K562 (cell line): ENCODE measurements around the gene OTULIN. TPM values are rescaled to one million over a fixed set of nuclear protein-coding genes. Genes with fewer than 3 reads are reported as not detected.
A peak's percentile ranks its signal among the peaks of the same experiment; 100 is the strongest.

Experiments used
- CBFA2T2 ChIP-seq: fragments of 450-650 bp; conservative IDR thresholded peaks from 2 replicates; pipeline ENCODE4 v1.6.1; 2017; ENCODE audit warnings: mild to moderate bottlenecking
- CREB3L1 ChIP-seq: fragments of 450-650 bp; IDR thresholded peaks from 2 replicates; pipeline ENCODE4 v1.6.1; 2014; ENCODE audit warnings: low read depth, mild to moderate bottlenecking, moderate library complexity, borderline replicate concordance
- EP300 ChIP-seq: IDR thresholded peaks from 2 replicates; pipeline ENCODE4 v1.6.1; 2012; ENCODE audit warnings: low read length, improper control_type of control experiment
- ETV1 ChIP-seq: fragments of 450-650 bp; conservative IDR thresholded peaks from 2 replicates; pipeline ENCODE4 v1.6.1; 2016; ENCODE audit warnings: missing genetic modification characterization, control low read depth, low read depth, missing compliant biosample characterization
- HDAC2 ChIP-seq: fragments of 450-650 bp; IDR thresholded peaks from 2 replicates; pipeline ENCODE4 v1.6.1; 2016; ENCODE audit warnings: mild to moderate bottlenecking
- MAFG ChIP-seq: fragments of 450-650 bp; conservative IDR thresholded peaks from 2 replicates; pipeline ENCODE4 v1.6.1; 2016; ENCODE audit warnings: missing genetic modification characterization, missing compliant biosample characterization
- MAFK ChIP-seq: IDR thresholded peaks from 2 replicates; pipeline ENCODE4 v1.6.1; 2011; ENCODE audit warnings: low read length, improper control_type of control experiment
- NFE2 ChIP-seq: IDR thresholded peaks from 2 replicates; pipeline ENCODE4 v1.6.1; 2014; ENCODE audit warnings: antibody characterized with exemption, low read depth
- PYGO2 ChIP-seq: fragments of 450-650 bp; IDR thresholded peaks from 2 replicates; pipeline ENCODE4 v1.6.1; 2016; ENCODE audit warnings: mild to moderate bottlenecking, missing genetic modification characterization, moderate library complexity, missing compliant biosample characterization
- RCOR1 ChIP-seq, 2 experiments: IDR thresholded peaks; 2 replicates each; pipeline ENCODE4 v1.6.1; 2012; ENCODE audit warnings: low read depth in 2 of 2, low read length in 2 of 2, borderline replicate concordance in 1 of 2, improper control_type of control experiment in 1 of 2
- SMARCE1 ChIP-seq: fragments of 450-650 bp; IDR thresholded peaks from 2 replicates; pipeline ENCODE4 v1.7.1; 2016; ENCODE audit warnings: mild to moderate bottlenecking
- SOX6 ChIP-seq: fragments of 450-650 bp; IDR thresholded peaks from 2 replicates; pipeline ENCODE4 v1.6.1; 2014; ENCODE audit warnings: mild to moderate bottlenecking
- TAF9B ChIP-seq: fragments of 450-650 bp; IDR thresholded peaks from 2 replicates; pipeline ENCODE4 v1.6.1; 2018; ENCODE audit warnings: mild to moderate bottlenecking; ENCODE audit not compliant: partially characterized antibody
- TCF3 ChIP-seq: sonication (generic); formaldehyde crosslinking; IDR thresholded peaks from 2 replicates; pipeline ENCODE4 v1.4.0; 2020; ENCODE audit warnings: mild to moderate bottlenecking, missing genetic modification reagents
- TEAD4 ChIP-seq, 2 experiments: sonication (generic) in 1 of 2; formaldehyde crosslinking in 1 of 2; IDR thresholded peaks; 2 replicates each; pipeline versions ENCODE4 v1.6.1 to v1.8.0; 2012 to 2022; ENCODE audit warnings: borderline replicate concordance in 1 of 2, inconsistent platforms in 1 of 2, low read length in 1 of 2, mild to moderate bottlenecking in 1 of 2, missing genetic modification reagents in 1 of 2
- VEZF1 ChIP-seq: fragments of 200-800 bp; sonication (Bioruptor generic); IDR thresholded peaks from 2 replicates; pipeline ENCODE4 v1.6.1; 2017; ENCODE audit warnings: missing genetic modification characterization, missing compliant biosample characterization
- ZNF197 ChIP-seq: fragments of 200-800 bp; sonication (Bioruptor generic); IDR thresholded peaks from 2 replicates; pipeline ENCODE4 v1.6.1; 2016; ENCODE audit warnings: low read depth, missing genetic modification characterization, missing compliant biosample characterization
- ZNF592 ChIP-seq: fragments of 450-650 bp; IDR thresholded peaks from 2 replicates; pipeline ENCODE4 v1.6.1; 2017; ENCODE audit warnings: antibody characterized with exemption, mild to moderate bottlenecking
- polyA plus RNA-seq, 8 experiments: library from polyadenylated mRNA; depleted of rRNA in 4 of 8; stranded (reverse) in 5 of 8; unstranded in 3 of 8; fragments of >200 nt; fragmentation: Nextera tagmentation in 2 of 8; fragmentation: Illumina TruSeq in 1 of 8; extraction: Ambion mirVana in 2 of 8; extraction: Trizol in 1 of 8; gene quantifications; 2 replicates each; pipeline versions ENCODE4 v1.2.1 to v1.2.3, GENCODE V29; 2011 to 2014; ENCODE audit warnings: inconsistent platforms in 1 of 8, missing spikeins in 1 of 8
- total RNA-seq, 7 experiments: library from RNA; depleted of rRNA in 6 of 7; stranded (reverse); fragments of >200 nt in 6 of 7; fragmentation: Illumina TruSeq in 2 of 7; extraction: Trizol in 2 of 7; gene quantifications; 2 replicates each; pipeline versions ENCODE4 v1.2.1 to v1.2.3, GENCODE V29; 2011 to 2021; ENCODE audit warnings: low replicate concordance in 1 of 7
- TF ChIP-seq, protein P1 (sequence below), 2 experiments: fragments of 450-650 bp in 1 of 2; sonication (generic) in 1 of 2; formaldehyde crosslinking in 1 of 2; IDR thresholded peaks in 1 of 2; conservative IDR thresholded peaks in 1 of 2; 2 replicates each; pipeline versions ENCODE4 v1.6.1 to v1.8.1; 2016 to 2023; ENCODE audit warnings: mild to moderate bottlenecking in 2 of 2, moderate library complexity in 2 of 2, inconsistent platforms in 1 of 2, missing genetic modification reagents in 1 of 2

OTULIN gene
- total and polyA plus RNA-seq, 9 of the 15 experiments (the other 6 are each of a cell fraction or from before 2014, with no cell fraction given): 3.3 to 33.6 (median 20.1) TPM

- TF ChIP-seq, protein P1, sequence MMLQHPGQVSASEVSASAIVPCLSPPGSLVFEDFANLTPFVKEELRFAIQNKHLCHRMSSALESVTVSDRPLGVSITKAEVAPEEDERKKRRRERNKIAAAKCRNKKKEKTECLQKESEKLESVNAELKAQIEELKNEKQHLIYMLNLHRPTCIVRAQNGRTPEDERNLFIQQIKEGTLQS (IDR thresholded peaks at IDR 0.05): peak; percentile 34
- TF ChIP-seq, protein P1 (CRISPR knock-in tag; conservative IDR thresholded peaks at IDR 0.05): no peak
- TF ChIP-seq CREB3L1: peak; percentile 32; the same call in 1 of the 2 replicates
- peak; percentile 26 for TF ChIP-seq TAF9B
- TF ChIP-seq ZNF592: peak; percentile 79
- TF ChIP-seq MAFG (tag): peak; percentile 99
- peak; percentile 97 for TF ChIP-seq NFE2
- peak; percentile 68; the same call in 1 of the 2 replicates for TF ChIP-seq SMARCE1
- TF ChIP-seq HDAC2: 0 out of 2 replicates have a peak, but pooled peaks have one; percentile 57
- 0 out of 2 replicates have a peak, but pooled peaks have one; percentile 47 for TF ChIP-seq ZNF197 (CRISPR knock-in tag)
- TF ChIP-seq TEAD4 (IDR thresholded peaks at IDR 0.05; ENCODE audit: low read length): peak; percentile 70
- TF ChIP-seq TEAD4 (CRISPR knock-in tag; IDR thresholded peaks at IDR 0.05; ENCODE audit: borderline replicate concordance): no peak
- peak; percentile 31; the same call in 1 of the 2 replicates for TF ChIP-seq ETV1 (tag)
- TF ChIP-seq PYGO2 (tag): no peak
- 0 out of 2 replicates have a peak, but pooled peaks have one; percentile 18 for TF ChIP-seq VEZF1 (CRISPR knock-in tag)
- TF ChIP-seq CBFA2T2: peak; percentile 63
- peak in 1 of 2 experiments; percentile 88; a peak in 2 of 4 replicates for TF ChIP-seq RCOR1 (IDR thresholded peaks at IDR 0.05; ENCODE audit: borderline replicate concordance in 1 of 2, low read depth in 2 of 2, low read length in 2 of 2)
- peak; percentile 69 for TF ChIP-seq TCF3 (CRISPR knock-in tag)
- peak; percentile 83 for TF ChIP-seq EP300
- peak; percentile 49; the same call in 1 of the 2 replicates for TF ChIP-seq SOX6
- peak; percentile 97 for TF ChIP-seq MAFK
Measured at GRCh38 chr5:14696057-14696456, 31.5 kb downstream of the OTULIN start (continued).
